ENCODE results near the gene EFNA4.
A peak's percentile ranks its signal among the peaks of the same experiment; 100 is the strongest.

The EFNA4 gene

GRCh38 chr1:155080312-155081228 lies 17.0 kb downstream of the EFNA4 start (continued):
- TF ChIP-seq ZNF645 (tag by site-specific recombination; IDR thresholded peaks at IDR 0.05) (no peak), ZNF133 (tag by site-specific recombination; IDR thresholded peaks at IDR 0.05) (no peak), ZNF16 (tag by site-specific recombination; IDR thresholded peaks at IDR 0.05; ENCODE audit: low read depth) (no peak), ZNF549 (tag by site-specific recombination; IDR thresholded peaks at IDR 0.05) (no peak), IKZF3 (tag by site-specific recombination; IDR thresholded peaks at IDR 0.05) (peak; percentile 59; the same call in 1 of the 2 replicates), ZNF24 (tag by site-specific recombination; IDR thresholded peaks at IDR 0.05) (0 out of 2 replicates have a peak, but pooled peaks have one; percentile 51), ZNF175 (tag by site-specific recombination; IDR thresholded peaks at IDR 0.05) (no peak), ZNF292 (tag by site-specific recombination; IDR thresholded peaks at IDR 0.05; ENCODE audit: borderline replicate concordance, low read depth) (no peak), ZNF548 (tag by site-specific recombination; IDR thresholded peaks at IDR 0.05) (no peak), SP2 (tag by site-specific recombination; IDR thresholded peaks at IDR 0.05) (peak; percentile 82), ZSCAN4 (tag by site-specific recombination; IDR thresholded peaks at IDR 0.05) (no peak), SP3 (tag by site-specific recombination; IDR thresholded peaks at IDR 0.05) (peak; percentile 89), SP7 (tag by site-specific recombination; IDR thresholded peaks at IDR 0.05) (peak; percentile 64; the same call in 1 of the 2 replicates), GLIS2 (tag by site-specific recombination; IDR thresholded peaks at IDR 0.05) (peak; percentile 85), ZBTB7A (tag by site-specific recombination; IDR thresholded peaks at IDR 0.05; ENCODE audit: low read depth) (peak; percentile 99), GLI2 (tag by site-specific recombination; IDR thresholded peaks at IDR 0.05; ENCODE audit: borderline replicate concordance, low read depth) (no peak), ZNF530 (tag by site-specific recombination; IDR thresholded peaks at IDR 0.05; ENCODE audit: low read depth) (peak; percentile 94; the same call in 1 of the 2 replicates), ZFP3 (tag by site-specific recombination; IDR thresholded peaks at IDR 0.05; ENCODE audit: low read depth) (no peak), MZF1 (tag by site-specific recombination; IDR thresholded peaks at IDR 0.05; ENCODE audit: borderline replicate concordance) (no peak), ZNF600 (tag by site-specific recombination; IDR thresholded peaks at IDR 0.05) (peak; percentile 60), RBAK (tag by site-specific recombination; IDR thresholded peaks at IDR 0.05) (no peak), ZBTB10 (tag by site-specific recombination; IDR thresholded peaks at IDR 0.05) (peak; percentile 96), ZNF280D (tag by site-specific recombination; IDR thresholded peaks at IDR 0.05) (no peak), SCRT1 (tag by site-specific recombination; IDR thresholded peaks at IDR 0.05; ENCODE audit: borderline replicate concordance) (peak; percentile 72; the same call in 1 of the 2 replicates), ZSCAN30 (tag by site-specific recombination; IDR thresholded peaks at IDR 0.05) (peak; percentile 80), ZNF140 (tag by site-specific recombination; IDR thresholded peaks at IDR 0.05) (no peak), EGR2 (tag by site-specific recombination; IDR thresholded peaks at IDR 0.05; ENCODE audit: low read depth) (peak; percentile 50; the same call in 1 of the 2 replicates), HIC1 (tag by site-specific recombination; IDR thresholded peaks at IDR 0.05) (peak; percentile 47; the same call in 1 of the 2 replicates), ZNF830 (tag by site-specific recombination; IDR thresholded peaks at IDR 0.05; ENCODE audit: low read depth) (no peak)
